ENCODE results near the gene ARHGAP31. TPM values are rescaled to one million over a fixed set of nuclear protein-coding genes. Genes with fewer than 3 reads are reported as not detected.
A peak's percentile ranks its signal among the peaks of the same experiment; 100 is the strongest.

ARHGAP31 gene
- total RNA-seq, 1 donor from 2014 or later = 114 TPM

DNA sequence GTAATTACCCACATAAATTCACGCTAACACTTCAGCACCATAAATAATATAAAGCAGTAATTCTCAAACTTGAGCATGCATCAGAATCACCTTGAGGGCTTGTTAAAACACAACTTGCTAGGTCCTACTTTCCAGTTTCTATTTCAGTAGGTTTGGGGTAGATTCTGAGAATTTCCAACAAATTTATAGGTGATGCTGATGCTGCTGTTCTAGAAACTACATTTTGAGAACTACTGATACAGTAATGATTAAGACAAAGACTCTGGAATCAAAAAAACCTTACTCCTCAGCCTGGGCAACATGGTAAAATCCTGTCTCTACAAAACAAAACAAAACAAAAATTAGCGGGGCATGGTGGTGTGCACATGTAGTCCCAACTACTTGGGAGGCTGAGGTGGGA is 150.4 kb downstream of the ARHGAP31 start:
- no peak for DNase-seq (ENCODE audit: low spot score)

GRCh38 chr3:119453822-119454221 is 159.6 kb downstream of the ARHGAP31 start:
- Mint-ChIP-seq H3K9me3 (ENCODE audit: unreplicated experiment) (no peaks in the 10 kb centered on the region), H3K4me3 (ENCODE audit: unreplicated experiment) (no peak overlapping the region), H3K27me3 (ENCODE audit: unreplicated experiment) (no peaks in the 10 kb centered on the region), H3K27ac (ENCODE audit: unreplicated experiment) (no peak overlapping the region), H3K4me1 (ENCODE audit: unreplicated experiment) (no peaks in the 10 kb centered on the region), H3K36me3 (ENCODE audit: low read depth, unreplicated experiment) (peaks cover 11% of the 10 kb centered on the region)
- TF ChIP-seq CTCF (IDR thresholded peaks at IDR 0.05; ENCODE audit: unreplicated experiment) = no peak
- no peak for DNase-seq (ENCODE audit: low spot score)

More for the DNA sequence above, 150.4 kb downstream of the ARHGAP31 start:
- H3K27me3 Mint-ChIP-seq (ENCODE audit: unreplicated experiment) = no peaks in the 10 kb centered on the region
- H3K4me1 Mint-ChIP-seq (ENCODE audit: unreplicated experiment) = no peaks in the 10 kb centered on the region
- H3K36me3 Mint-ChIP-seq (ENCODE audit: low read depth, unreplicated experiment) = peaks cover 3% of the 10 kb centered on the region
- no peak overlapping the region for H3K4me3 Mint-ChIP-seq (ENCODE audit: unreplicated experiment)
- H3K27ac Mint-ChIP-seq (ENCODE audit: unreplicated experiment) = no peak overlapping the region
- no peaks in the 10 kb centered on the region for H3K9me3 Mint-ChIP-seq (ENCODE audit: unreplicated experiment)
- no peak for TF ChIP-seq CTCF (IDR thresholded peaks at IDR 0.05; ENCODE audit: unreplicated experiment)

DNA sequence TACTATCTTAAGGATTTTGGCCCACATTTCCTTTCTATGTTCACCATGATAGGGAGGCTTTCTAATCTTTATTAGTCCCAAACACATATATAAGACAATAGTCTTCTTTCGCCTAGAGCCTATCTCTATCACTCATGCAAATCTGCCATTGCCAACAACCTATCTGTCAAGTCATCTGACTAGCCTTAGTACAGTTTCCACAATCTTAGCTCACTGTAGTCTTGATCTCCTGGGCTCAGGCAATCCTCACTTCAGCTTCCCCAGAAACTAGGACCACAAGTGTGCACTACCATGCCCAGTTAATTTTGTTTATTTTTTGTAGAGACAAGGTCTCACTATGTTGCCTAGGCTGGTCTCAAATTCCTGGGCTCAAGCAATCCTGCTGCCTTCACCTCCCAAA is 162.3 kb downstream of the ARHGAP31 start:
- Mint-ChIP-seq H3K9me3 (ENCODE audit: unreplicated experiment) (no peaks in the 10 kb centered on the region), H3K4me1 (ENCODE audit: unreplicated experiment) (no peaks in the 10 kb centered on the region), H3K36me3 (ENCODE audit: low read depth, unreplicated experiment) (peaks cover 11% of the 10 kb centered on the region), H3K27ac (ENCODE audit: unreplicated experiment) (peak overlapping the region; percentile 25), H3K27me3 (ENCODE audit: unreplicated experiment) (peaks cover 1% of the 10 kb centered on the region), H3K4me3 (ENCODE audit: unreplicated experiment) (no peak overlapping the region)
- DNase-seq (ENCODE audit: low spot score) = no peak
- TF ChIP-seq CTCF (IDR thresholded peaks at IDR 0.05; ENCODE audit: unreplicated experiment) = no peak

- peaks cover 8% of the 10 kb centered on the region for H3K36me3 Mint-ChIP-seq (ENCODE audit: low read depth, unreplicated experiment)
- peaks cover 1% of the 10 kb centered on the region for H3K27me3 Mint-ChIP-seq (ENCODE audit: unreplicated experiment)
- peaks cover 4% of the 10 kb centered on the region for H3K4me1 Mint-ChIP-seq (ENCODE audit: unreplicated experiment)
Observed at GRCh38 chr3:119457246-119457645, 163.1 kb downstream of the ARHGAP31 start.

More at GRCh38 chr3:119457246-119457645, 163.1 kb downstream of the ARHGAP31 start:
- Mint-ChIP-seq H3K27ac (ENCODE audit: unreplicated experiment) (no peak overlapping the region), H3K9me3 (ENCODE audit: unreplicated experiment) (no peaks in the 10 kb centered on the region), H3K4me3 (ENCODE audit: unreplicated experiment) (no peak overlapping the region)
- TF ChIP-seq CTCF (IDR thresholded peaks at IDR 0.05; ENCODE audit: unreplicated experiment) = no peak
- DNase-seq (ENCODE audit: low spot score) = no peak

Measured in endothelial cell (in vitro differentiated cells).